DND-41 (cell line): ENCODE measurements around the gene CDKN2C.

Source experiments
- ATAC-seq: fragments of 200-7000 bp; cut with Tn5 transposase; 3 replicates; pipeline ENCODE4 v1.9.1; 2021; ENCODE audit warnings: low read depth; ENCODE audit not compliant: insufficient read depth
- DNase-seq: peaks from one replicate; pipeline ENCODE4 v3.0.0-alpha.2; 2020
- H2AFZ ChIP-seq: 2 replicates; pipeline ENCODE4 v1.6.0; 2012; ENCODE audit warnings: low read depth, low read length
- H3K27ac ChIP-seq: 2 replicates; pipeline ENCODE4 v1.5.1; 2012; ENCODE audit warnings: low read length, inconsistent platforms
- H3K27me3 ChIP-seq: fragments of 200-600 bp; sonication (generic); 2 replicates; pipeline ENCODE4 v1.6.0; 2012; ENCODE audit warnings: low read length, mild to moderate bottlenecking, inconsistent platforms; ENCODE audit not compliant: insufficient read depth, poor library complexity
- H3K36me3 ChIP-seq: 2 replicates; pipeline ENCODE4 v1.5.1; 2012; ENCODE audit warnings: low read length, inconsistent platforms; ENCODE audit not compliant: insufficient read depth
- H3K4me1 ChIP-seq: 2 replicates; pipeline ENCODE4 v1.5.1; 2012; ENCODE audit warnings: mild to moderate bottlenecking, low read length; ENCODE audit not compliant: insufficient read depth
- H3K4me2 ChIP-seq: 2 replicates; pipeline ENCODE4 v1.6.0; 2012; ENCODE audit warnings: mild to moderate bottlenecking, moderate library complexity, low read length, inconsistent platforms; ENCODE audit not compliant: insufficient read depth
- H3K4me3 ChIP-seq, 2 experiments: fragments of 200-600 bp in 1 of 2; shearing (Covaris generic) in 1 of 2; 2 replicates each; pipeline ENCODE4 v1.5.1; 2012 to 2016; ENCODE audit warnings: inconsistent platforms in 2 of 2, low read length in 2 of 2, mild to moderate bottlenecking in 2 of 2, low read depth in 1 of 2, moderate library complexity in 1 of 2
- H3K79me2 ChIP-seq: 2 replicates; pipeline ENCODE4 v1.6.0; 2012; ENCODE audit warnings: low read length, inconsistent platforms; ENCODE audit not compliant: insufficient read depth
- H3K9ac ChIP-seq: 2 replicates; pipeline ENCODE4 v1.6.0; 2012; ENCODE audit warnings: low read depth, mild to moderate bottlenecking, inconsistent platforms, low read length, moderate library complexity
- H3K9me3 ChIP-seq: 2 replicates; pipeline ENCODE4 v1.5.1; 2012; ENCODE audit warnings: low read length, moderate library complexity, mild to moderate bottlenecking, inconsistent platforms; ENCODE audit not compliant: insufficient read depth, severe bottlenecking
- H4K20me1 ChIP-seq: 2 replicates; pipeline ENCODE4 v1.6.0; 2012; ENCODE audit warnings: low read length; ENCODE audit not compliant: insufficient read depth
- EZH2 ChIP-seq: IDR thresholded peaks from 3 replicates; pipeline ENCODE4 v1.6.1; 2012; ENCODE audit warnings: borderline replicate concordance, low read depth, mild to moderate bottlenecking, moderate library complexity, low read length, inconsistent platforms; ENCODE audit not compliant: severe bottlenecking
- TF ChIP-seq, protein P1 (sequence below): IDR thresholded peaks from 2 replicates; pipeline ENCODE4 v1.5.1; 2012; ENCODE audit warnings: borderline replicate concordance, low read length, moderate library complexity, mild to moderate bottlenecking; ENCODE audit not compliant: poor library complexity, severe bottlenecking; ENCODE audit errors: extremely low read depth

The CDKN2C gene

DNA sequence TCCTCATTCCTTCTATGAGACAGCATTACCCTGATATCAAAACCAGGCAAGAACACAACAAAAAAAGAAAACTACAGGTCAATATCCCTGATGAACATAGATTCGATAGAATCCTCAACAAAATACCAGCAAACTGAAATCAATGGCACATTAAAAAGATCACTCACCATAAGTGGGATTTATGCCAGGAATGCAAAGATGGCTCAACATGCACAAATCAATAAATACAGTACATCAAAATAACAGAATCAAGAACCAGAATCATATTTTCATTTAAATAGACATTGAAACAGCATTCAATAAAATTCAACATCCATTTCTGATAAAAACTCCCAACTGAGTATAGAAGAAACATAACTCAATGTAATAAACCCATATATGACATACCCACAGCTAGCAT lies 46.5 kb upstream of the CDKN2C start:
- no peak for TF ChIP-seq EZH2
- TF ChIP-seq, protein P1, sequence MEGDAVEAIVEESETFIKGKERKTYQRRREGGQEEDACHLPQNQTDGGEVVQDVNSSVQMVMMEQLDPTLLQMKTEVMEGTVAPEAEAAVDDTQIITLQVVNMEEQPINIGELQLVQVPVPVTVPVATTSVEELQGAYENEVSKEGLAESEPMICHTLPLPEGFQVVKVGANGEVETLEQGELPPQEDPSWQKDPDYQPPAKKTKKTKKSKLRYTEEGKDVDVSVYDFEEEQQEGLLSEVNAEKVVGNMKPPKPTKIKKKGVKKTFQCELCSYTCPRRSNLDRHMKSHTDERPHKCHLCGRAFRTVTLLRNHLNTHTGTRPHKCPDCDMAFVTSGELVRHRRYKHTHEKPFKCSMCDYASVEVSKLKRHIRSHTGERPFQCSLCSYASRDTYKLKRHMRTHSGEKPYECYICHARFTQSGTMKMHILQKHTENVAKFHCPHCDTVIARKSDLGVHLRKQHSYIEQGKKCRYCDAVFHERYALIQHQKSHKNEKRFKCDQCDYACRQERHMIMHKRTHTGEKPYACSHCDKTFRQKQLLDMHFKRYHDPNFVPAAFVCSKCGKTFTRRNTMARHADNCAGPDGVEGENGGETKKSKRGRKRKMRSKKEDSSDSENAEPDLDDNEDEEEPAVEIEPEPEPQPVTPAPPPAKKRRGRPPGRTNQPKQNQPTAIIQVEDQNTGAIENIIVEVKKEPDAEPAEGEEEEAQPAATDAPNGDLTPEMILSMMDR = no peak
- Histone ChIP-seq H3K79me2 (peaks cover 99% of the 10 kb centered on the region), H3K9me3 (no peaks in the 10 kb centered on the region), H3K4me3 (no peak overlapping the region), H3K27me3 (no peaks in the 10 kb centered on the region), H3K9ac (no peak overlapping the region), H3K4me1 (no peaks in the 10 kb centered on the region), H3K4me2 (no peak overlapping the region), H4K20me1 (peaks cover 10% of the 10 kb centered on the region), H3K27ac (no peak overlapping the region), H2AFZ (no peak overlapping the region), H3K36me3 (peaks cover 24% of the 10 kb centered on the region)
- ATAC-seq (no peak), DNase-seq (no peak)

DNA sequence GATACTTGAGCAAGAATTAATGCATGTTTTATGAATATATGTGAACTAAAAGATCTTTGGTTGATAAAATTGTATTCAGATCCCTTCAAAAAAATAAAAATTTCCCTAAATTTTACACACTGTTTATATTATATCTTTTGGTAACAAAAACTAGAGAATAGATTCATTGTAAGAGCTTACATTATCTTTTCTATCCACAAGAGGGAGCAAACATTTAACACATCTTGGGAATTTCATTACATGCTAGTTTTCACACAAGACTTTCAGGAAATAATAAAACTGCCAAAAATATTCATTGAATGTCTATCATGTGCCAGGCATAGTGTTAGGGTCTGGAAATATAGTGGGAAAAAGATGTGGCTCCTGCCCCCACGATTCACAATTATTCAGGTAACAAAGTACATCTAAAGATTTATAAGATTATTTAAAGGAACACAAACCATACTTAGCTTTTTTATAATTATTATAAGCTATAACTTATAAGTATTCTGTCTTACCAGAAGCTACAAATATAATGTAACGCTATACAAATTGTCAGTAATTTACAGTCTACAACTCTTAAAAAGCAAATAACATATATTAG lies 40.6 kb upstream of the CDKN2C start:
- H2AFZ ChIP-seq = no peak overlapping the region
- no peak for DNase-seq
- peaks cover 24% of the 10 kb centered on the region for H4K20me1 ChIP-seq
- TF ChIP-seq, protein P1 = peak; percentile 63
- no peak for TF ChIP-seq EZH2
- no peaks in the 10 kb centered on the region for H3K9me3 ChIP-seq
- no peak overlapping the region for H3K4me2 ChIP-seq
- no peak overlapping the region for H3K9ac ChIP-seq
- no peak overlapping the region for H3K4me3 ChIP-seq
- H3K36me3 ChIP-seq = peaks cover 19% of the 10 kb centered on the region; the same call in 1 of the 2 replicates
- H3K27me3 ChIP-seq = no peaks in the 10 kb centered on the region
- H3K27ac ChIP-seq = no peak overlapping the region
- no peaks in the 10 kb centered on the region for H3K4me1 ChIP-seq
- ATAC-seq = no peak
- H3K79me2 ChIP-seq = peaks cover 98% of the 10 kb centered on the region

DNA sequence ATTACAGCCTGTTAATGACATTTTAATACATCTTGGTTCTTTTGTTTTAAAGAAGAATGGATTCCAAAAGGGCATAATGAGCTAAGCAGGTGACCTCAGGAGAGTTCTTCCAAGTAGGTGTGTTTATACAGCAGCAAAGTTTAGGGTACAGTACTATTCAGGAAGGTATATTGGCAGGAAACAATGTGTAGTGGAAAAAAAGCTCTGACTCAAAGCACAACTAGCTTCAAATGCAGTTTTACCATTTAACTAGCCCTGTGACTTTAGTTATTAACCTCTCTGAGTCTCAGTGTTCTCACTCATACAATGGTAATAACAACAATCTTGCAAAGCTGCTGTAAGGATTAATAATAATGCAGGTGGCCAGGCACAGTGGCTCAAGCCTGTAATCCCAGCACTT lies 39.9 kb upstream of the CDKN2C start:
- peaks cover 19% of the 10 kb centered on the region; the same call in 1 of the 2 replicates for H3K36me3 ChIP-seq
- no peaks in the 10 kb centered on the region for H3K9me3 ChIP-seq
- no peak overlapping the region for H2AFZ ChIP-seq
- H3K4me3 ChIP-seq = no peak overlapping the region
- no peak overlapping the region for H3K27ac ChIP-seq
- H3K4me1 ChIP-seq = no peaks in the 10 kb centered on the region
- no peak overlapping the region for H3K9ac ChIP-seq
- peaks cover 98% of the 10 kb centered on the region for H3K79me2 ChIP-seq
- ATAC-seq (no peak), DNase-seq (no peak)
- TF ChIP-seq, protein P1 = no peak
- TF ChIP-seq EZH2 = no peak
- H3K27me3 ChIP-seq = no peaks in the 10 kb centered on the region
- H3K4me2 ChIP-seq = no peak overlapping the region
- peaks cover 24% of the 10 kb centered on the region for H4K20me1 ChIP-seq
